ENCODE data around the gene PTPRO.

PTPRO gene

GRCh38 chr12:15404485-15404884 is 82.2 kb downstream of the PTPRO start:
- Histone ChIP-seq H3K27me3 (ENCODE audit: control insufficient read depth in 1 of 2, insufficient read depth in 2 of 2, low read length in 2 of 2) (no peaks in the 10 kb centered on the region), H3K9ac (ENCODE audit: low read length in 2 of 2) (no peak overlapping the region), H3K36me3 (ENCODE audit: control insufficient read depth in 2 of 2, insufficient read depth in 2 of 2, low read length in 2 of 2) (no peaks in the 10 kb centered on the region), H3K4me1 (ENCODE audit: control insufficient read depth, insufficient read depth, low read length) (no peaks in the 10 kb centered on the region), H3K9me3 (ENCODE audit: control insufficient read depth in 2 of 2, low read length in 2 of 2) (no peaks in the 10 kb centered on the region), H3K27ac (ENCODE audit: low read length) (no peak overlapping the region), H3K4me3 (ENCODE audit: low read length in 2 of 2) (no peak overlapping the region)

GRCh38 chr12:15405606-15406005 is 83.3 kb downstream of the PTPRO start:
- Histone ChIP-seq H3K4me1 (ENCODE audit: control insufficient read depth, insufficient read depth, low read length) (no peaks in the 10 kb centered on the region), H3K9me3 (ENCODE audit: control insufficient read depth in 2 of 2, low read length in 2 of 2) (no peaks in the 10 kb centered on the region), H3K4me3 (ENCODE audit: low read length in 2 of 2) (no peak overlapping the region), H3K9ac (ENCODE audit: low read length in 2 of 2) (no peak overlapping the region), H3K27ac (ENCODE audit: low read length) (no peak overlapping the region), H3K36me3 (ENCODE audit: control insufficient read depth in 2 of 2, insufficient read depth in 2 of 2, low read length in 2 of 2) (no peaks in the 10 kb centered on the region), H3K27me3 (ENCODE audit: control insufficient read depth in 1 of 2, insufficient read depth in 2 of 2, low read length in 2 of 2) (no peaks in the 10 kb centered on the region)

- Histone ChIP-seq H3K27ac (ENCODE audit: low read length) (no peak overlapping the region), H3K9me3 (ENCODE audit: control insufficient read depth in 2 of 2, low read length in 2 of 2) (no peaks in the 10 kb centered on the region), H3K9ac (ENCODE audit: low read length in 2 of 2) (no peak overlapping the region), H3K27me3 (ENCODE audit: control insufficient read depth in 1 of 2, insufficient read depth in 2 of 2, low read length in 2 of 2) (no peaks in the 10 kb centered on the region), H3K36me3 (ENCODE audit: control insufficient read depth in 2 of 2, insufficient read depth in 2 of 2, low read length in 2 of 2) (no peaks in the 10 kb centered on the region), H3K4me3 (ENCODE audit: low read length in 2 of 2) (no peak overlapping the region), H3K4me1 (ENCODE audit: control insufficient read depth, insufficient read depth, low read length) (no peaks in the 10 kb centered on the region)
Measured at GRCh38 chr12:15407025-15407424, 84.7 kb downstream of the PTPRO start.

GRCh38 chr12:15411842-15412241 is 89.5 kb downstream of the PTPRO start:
- Histone ChIP-seq H3K27ac (ENCODE audit: low read length) (no peak overlapping the region), H3K9ac (ENCODE audit: low read length in 2 of 2) (no peak overlapping the region), H3K4me3 (ENCODE audit: low read length in 2 of 2) (no peak overlapping the region), H3K4me1 (ENCODE audit: control insufficient read depth, insufficient read depth, low read length) (no peaks in the 10 kb centered on the region), H3K9me3 (ENCODE audit: control insufficient read depth in 2 of 2, low read length in 2 of 2) (no peaks in the 10 kb centered on the region), H3K27me3 (ENCODE audit: control insufficient read depth in 1 of 2, insufficient read depth in 2 of 2, low read length in 2 of 2) (no peaks in the 10 kb centered on the region), H3K36me3 (ENCODE audit: control insufficient read depth in 2 of 2, insufficient read depth in 2 of 2, low read length in 2 of 2) (no peaks in the 10 kb centered on the region)

- H3K4me1 ChIP-seq (ENCODE audit: control insufficient read depth, insufficient read depth, low read length): no peaks in the 10 kb centered on the region
- H3K36me3 ChIP-seq (ENCODE audit: control insufficient read depth in 2 of 2, insufficient read depth in 2 of 2, low read length in 2 of 2): no peaks in the 10 kb centered on the region
- H3K27me3 ChIP-seq (ENCODE audit: control insufficient read depth in 1 of 2, insufficient read depth in 2 of 2, low read length in 2 of 2): no peaks in the 10 kb centered on the region
- H3K9ac ChIP-seq (ENCODE audit: low read length in 2 of 2): no peak overlapping the region
- H3K9me3 ChIP-seq (ENCODE audit: control insufficient read depth in 2 of 2, low read length in 2 of 2): no peaks in the 10 kb centered on the region
- no peak overlapping the region for H3K4me3 ChIP-seq (ENCODE audit: low read length in 2 of 2)
- no peak overlapping the region for H3K27ac ChIP-seq (ENCODE audit: low read length)
Measured at GRCh38 chr12:15417691-15418090, 95.4 kb downstream of the PTPRO start.

GRCh38 chr12:15423629-15424028 is 101.3 kb downstream of the PTPRO start:
- Histone ChIP-seq H3K4me1 (ENCODE audit: control insufficient read depth, insufficient read depth, low read length) (no peaks in the 10 kb centered on the region), H3K27ac (ENCODE audit: low read length) (no peak overlapping the region), H3K9ac (ENCODE audit: low read length in 2 of 2) (no peak overlapping the region), H3K4me3 (ENCODE audit: low read length in 2 of 2) (no peak overlapping the region), H3K36me3 (ENCODE audit: control insufficient read depth in 2 of 2, insufficient read depth in 2 of 2, low read length in 2 of 2) (no peaks in the 10 kb centered on the region), H3K9me3 (ENCODE audit: control insufficient read depth in 2 of 2, low read length in 2 of 2) (no peaks in the 10 kb centered on the region), H3K27me3 (ENCODE audit: control insufficient read depth in 1 of 2, insufficient read depth in 2 of 2, low read length in 2 of 2) (no peaks in the 10 kb centered on the region)

GRCh38 chr12:15427913-15428312 is 105.6 kb downstream of the PTPRO start:
- Histone ChIP-seq H3K9me3 (ENCODE audit: control insufficient read depth in 2 of 2, low read length in 2 of 2) (no peaks in the 10 kb centered on the region), H3K36me3 (ENCODE audit: control insufficient read depth in 2 of 2, insufficient read depth in 2 of 2, low read length in 2 of 2) (no peaks in the 10 kb centered on the region), H3K27me3 (ENCODE audit: control insufficient read depth in 1 of 2, insufficient read depth in 2 of 2, low read length in 2 of 2) (no peaks in the 10 kb centered on the region), H3K4me1 (ENCODE audit: control insufficient read depth, insufficient read depth, low read length) (no peaks in the 10 kb centered on the region), H3K4me3 (ENCODE audit: low read length in 2 of 2) (no peak overlapping the region), H3K27ac (ENCODE audit: low read length) (no peak overlapping the region), H3K9ac (ENCODE audit: low read length in 2 of 2) (no peak overlapping the region)

GRCh38 chr12:15428632-15429031 is 106.3 kb downstream of the PTPRO start:
- H3K9ac ChIP-seq (ENCODE audit: low read length in 2 of 2): no peak overlapping the region
- no peaks in the 10 kb centered on the region for H3K9me3 ChIP-seq (ENCODE audit: control insufficient read depth in 2 of 2, low read length in 2 of 2)
- H3K36me3 ChIP-seq (ENCODE audit: control insufficient read depth in 2 of 2, insufficient read depth in 2 of 2, low read length in 2 of 2): no peaks in the 10 kb centered on the region
- no peaks in the 10 kb centered on the region for H3K27me3 ChIP-seq (ENCODE audit: control insufficient read depth in 1 of 2, insufficient read depth in 2 of 2, low read length in 2 of 2)
- no peak overlapping the region for H3K27ac ChIP-seq (ENCODE audit: low read length)
- no peaks in the 10 kb centered on the region for H3K4me1 ChIP-seq (ENCODE audit: control insufficient read depth, insufficient read depth, low read length)
- H3K4me3 ChIP-seq (ENCODE audit: low read length in 2 of 2): no peak overlapping the region

GRCh38 chr12:15429262-15429661 is 107.0 kb downstream of the PTPRO start:
- H3K27me3 ChIP-seq (ENCODE audit: control insufficient read depth in 1 of 2, insufficient read depth in 2 of 2, low read length in 2 of 2): no peaks in the 10 kb centered on the region
- no peak overlapping the region for H3K4me3 ChIP-seq (ENCODE audit: low read length in 2 of 2)
- H3K4me1 ChIP-seq (ENCODE audit: control insufficient read depth, insufficient read depth, low read length): no peaks in the 10 kb centered on the region
- H3K36me3 ChIP-seq (ENCODE audit: control insufficient read depth in 2 of 2, insufficient read depth in 2 of 2, low read length in 2 of 2): no peaks in the 10 kb centered on the region
- no peak overlapping the region for H3K9ac ChIP-seq (ENCODE audit: low read length in 2 of 2)
- H3K9me3 ChIP-seq (ENCODE audit: control insufficient read depth in 2 of 2, low read length in 2 of 2): no peaks in the 10 kb centered on the region
- H3K27ac ChIP-seq (ENCODE audit: low read length): no peak overlapping the region

- Histone ChIP-seq H3K27ac (ENCODE audit: low read length) (no peak overlapping the region), H3K36me3 (ENCODE audit: control insufficient read depth in 2 of 2, insufficient read depth in 2 of 2, low read length in 2 of 2) (no peaks in the 10 kb centered on the region), H3K9me3 (ENCODE audit: control insufficient read depth in 2 of 2, low read length in 2 of 2) (peaks cover 0 to 3% of the 10 kb centered on the region in 2 donors), H3K27me3 (ENCODE audit: control insufficient read depth in 1 of 2, insufficient read depth in 2 of 2, low read length in 2 of 2) (no peaks in the 10 kb centered on the region), H3K9ac (ENCODE audit: low read length in 2 of 2) (no peak overlapping the region), H3K4me3 (ENCODE audit: low read length in 2 of 2) (no peak overlapping the region), H3K4me1 (ENCODE audit: control insufficient read depth, insufficient read depth, low read length) (no peaks in the 10 kb centered on the region)
Measured at GRCh38 chr12:15435597-15435996, 113.3 kb downstream of the PTPRO start.

- Histone ChIP-seq H3K27me3 (ENCODE audit: control insufficient read depth in 1 of 2, insufficient read depth in 2 of 2, low read length in 2 of 2) (no peaks in the 10 kb centered on the region), H3K36me3 (ENCODE audit: control insufficient read depth in 2 of 2, insufficient read depth in 2 of 2, low read length in 2 of 2) (no peaks in the 10 kb centered on the region), H3K9me3 (ENCODE audit: control insufficient read depth in 2 of 2, low read length in 2 of 2) (peaks cover 0 to 3% of the 10 kb centered on the region in 2 donors), H3K9ac (ENCODE audit: low read length in 2 of 2) (no peak overlapping the region), H3K27ac (ENCODE audit: low read length) (no peak overlapping the region), H3K4me1 (ENCODE audit: control insufficient read depth, insufficient read depth, low read length) (no peaks in the 10 kb centered on the region), H3K4me3 (ENCODE audit: low read length in 2 of 2) (no peak overlapping the region)
Measured at GRCh38 chr12:15439459-15439858, 117.2 kb downstream of the PTPRO start.

Measured in stomach smooth muscle (tissue), 2 donors.